IMR-90 (cell line): Measurements from ENCODE around the gene LILRB1. TPM values are rescaled to one million over a fixed set of nuclear protein-coding genes. Genes with fewer than 3 reads are reported as not detected.

ENCODE experiments used
- ATAC-seq: fragments of 200-7000 bp; cut with Tn5 transposase; 2 replicates; pipeline ENCODE4 v1.9.1; 2020; ENCODE audit warnings: low read depth, mild to moderate bottlenecking, moderate library complexity
- BruUV-seq: library from RNA; stranded (reverse); fragments of 400-500 nt; replicated peaks from 2 replicates; lab custom pipeline; 2021; lab: Mats Ljungman, UMichigan
- CTCF ChIA-PET: fragments of 300-600 bp; formaldehyde crosslinking; extraction: SDS; loops from one replicate; lab custom pipeline; 2021; ENCODE audit warnings: antibody characterized with exemption; lab: Yijun Ruan, JAX
- POLR2A ChIA-PET: fragments of 300-600 bp; sonication (Branson Sonifier 250); formaldehyde crosslinking; loops from one replicate; lab custom pipeline; 2022; ENCODE audit warnings: antibody characterized with exemption; ENCODE audit not compliant: unreplicated experiment; lab: Charles Lee
- DNase-seq: peaks from one replicate; pipeline ENCODE4 v3.0.0; 2013
- H2AFZ ChIP-seq: replicated peaks from 2 replicates; pipeline ENCODE3; 2013; ENCODE audit warnings: low read length, mild to moderate bottlenecking; ENCODE audit not compliant: poor library complexity
- H2AK5ac ChIP-seq: 2 replicates; pipeline ENCODE4 v1.6.1; 2013; ENCODE audit warnings: low read depth, low read length, inconsistent platforms
- H2AK9ac ChIP-seq: replicated peaks from 2 replicates; pipeline ENCODE3; 2013; ENCODE audit warnings: mild to moderate bottlenecking, low read depth, low read length, moderate library complexity; ENCODE audit not compliant: poor library complexity
- H2BK120ac ChIP-seq: 2 replicates; pipeline ENCODE4 v1.6.1; 2013; ENCODE audit warnings: low read depth, low read length, inconsistent platforms
- H2BK15ac ChIP-seq: 3 replicates; pipeline ENCODE4 v1.6.1; 2013; ENCODE audit warnings: low read depth, low read length, inconsistent platforms
- H2BK20ac ChIP-seq: 2 replicates; pipeline ENCODE4 v1.6.1; 2013; ENCODE audit warnings: low read depth, mild to moderate bottlenecking, inconsistent platforms, low read length, moderate library complexity
- H2BK5ac ChIP-seq: 2 replicates; pipeline ENCODE4 v1.6.1; 2013; ENCODE audit warnings: mild to moderate bottlenecking, low read depth, low read length, inconsistent platforms; ENCODE audit not compliant: poor library complexity, severe bottlenecking
- H3K14ac ChIP-seq: replicated peaks from 2 replicates; pipeline ENCODE4 v1.6.1; 2013; ENCODE audit warnings: low read depth, low read length, inconsistent platforms
- H3K18ac ChIP-seq: 2 replicates; pipeline ENCODE4 v1.6.1; 2013; ENCODE audit warnings: low read depth, low read length, control low read depth
- H3K23ac ChIP-seq: 2 replicates; pipeline ENCODE4 v1.6.1; 2013; ENCODE audit warnings: low read depth, low read length, inconsistent platforms
- H3K27ac ChIP-seq: 2 replicates; pipeline ENCODE4 v1.5.1; 2013; ENCODE audit warnings: mild to moderate bottlenecking, control low read depth, low read length; ENCODE audit not compliant: insufficient read depth
- H3K27me3 ChIP-seq: 2 replicates; pipeline ENCODE4 v1.6.1; 2013; ENCODE audit warnings: low read length; ENCODE audit not compliant: control insufficient read depth, insufficient read depth
- H3K36me3 ChIP-seq: 2 replicates; pipeline ENCODE4 v1.6.1; 2013; ENCODE audit warnings: low read length, mixed read lengths; ENCODE audit not compliant: control insufficient read depth, insufficient read depth
- H3K4ac ChIP-seq: 2 replicates; pipeline ENCODE4 v1.6.1; 2013; ENCODE audit warnings: low read depth, low read length, inconsistent platforms
- H3K4me1 ChIP-seq: 2 replicates; pipeline ENCODE4 v1.6.1; 2013; ENCODE audit warnings: low read length, mixed read lengths; ENCODE audit not compliant: control insufficient read depth, insufficient read depth
- H3K4me2 ChIP-seq: 2 replicates; pipeline ENCODE4 v1.6.1; 2013; ENCODE audit warnings: low read depth, mild to moderate bottlenecking, control low read depth, low read length, moderate library complexity
- H3K4me3 ChIP-seq: 2 replicates; pipeline ENCODE4 v1.5.1; 2013; ENCODE audit warnings: low read depth, mild to moderate bottlenecking, control low read depth, low read length, moderate library complexity; ENCODE audit not compliant: insufficient read depth
- H3K56ac ChIP-seq: 2 replicates; pipeline ENCODE4 v1.6.1; 2013; ENCODE audit warnings: low read length, inconsistent platforms; ENCODE audit not compliant: insufficient read depth; ENCODE audit errors: extremely low read depth
- H3K79me1 ChIP-seq, 2 experiments: 2 replicates each; pipeline ENCODE4 v1.6.1; 2013; ENCODE audit warnings: low read length in 2 of 2, inconsistent platforms in 1 of 2, low read depth in 1 of 2
- H3K9ac ChIP-seq: 2 replicates; pipeline ENCODE4 v1.6.1; 2013; ENCODE audit warnings: low read depth, low read length, control low read depth
- H3K9me1 ChIP-seq: 2 replicates; pipeline ENCODE4 v1.6.1; 2013; ENCODE audit warnings: low read length, inconsistent platforms; ENCODE audit not compliant: insufficient read depth
- H3K9me3 ChIP-seq: 2 replicates; pipeline ENCODE4 v1.6.1; 2013; ENCODE audit warnings: low read length; ENCODE audit not compliant: control insufficient read depth, insufficient read depth
- H4K20me1 ChIP-seq: 2 replicates; pipeline ENCODE4 v1.6.1; 2013; ENCODE audit warnings: low read length, inconsistent platforms; ENCODE audit not compliant: insufficient read depth
- H4K5ac ChIP-seq: 2 replicates; pipeline ENCODE4 v1.6.1; 2013; ENCODE audit warnings: mild to moderate bottlenecking, low read depth, low read length, control low read depth
- H4K8ac ChIP-seq, 2 experiments: 2 replicates each; pipeline ENCODE4 v1.6.1; 2013; ENCODE audit warnings: low read depth in 2 of 2, low read length in 2 of 2, control low read depth in 1 of 2, inconsistent platforms in 1 of 2
- H4K91ac ChIP-seq: 2 replicates; pipeline ENCODE4 v1.6.1; 2013; ENCODE audit warnings: low read depth, low read length, inconsistent platforms; ENCODE audit not compliant: insufficient read depth
- BHLHE40 ChIP-seq: fragments of 150-350 bp; IDR thresholded peaks from 2 replicates; pipeline ENCODE4 v1.6.1; 2016; ENCODE audit warnings: mild to moderate bottlenecking, low read depth, low read length
- CEBPB ChIP-seq: IDR thresholded peaks from 2 replicates; pipeline ENCODE4 v1.6.1; 2012; ENCODE audit warnings: low read depth, low read length, improper control_type of control experiment
- CTCF ChIP-seq: conservative IDR thresholded peaks from 2 replicates; pipeline ENCODE4 v1.5.1; 2012; ENCODE audit warnings: mild to moderate bottlenecking, low read depth, low read length, improper control_type of control experiment
- ELK1 ChIP-seq: fragments of 150-350 bp; IDR thresholded peaks from 2 replicates; pipeline ENCODE4 v1.6.1; 2016; ENCODE audit warnings: low read depth, mild to moderate bottlenecking, low read length, moderate library complexity, borderline replicate concordance
- NFE2L2 ChIP-seq: fragments of 150-350 bp; IDR thresholded peaks from 2 replicates; pipeline ENCODE4 v1.6.1; 2016; ENCODE audit warnings: low read depth, mild to moderate bottlenecking, low read length
- POLR2A ChIP-seq: IDR thresholded peaks from 2 replicates; pipeline ENCODE4 v1.6.1; 2012; ENCODE audit warnings: mild to moderate bottlenecking, low read depth, low read length
- RAD21 ChIP-seq: IDR thresholded peaks from 2 replicates; pipeline ENCODE4 v1.6.1; 2012; ENCODE audit warnings: low read length, improper control_type of control experiment
- RCOR1 ChIP-seq: IDR thresholded peaks from 2 replicates; pipeline ENCODE4 v1.6.1; 2012; ENCODE audit warnings: mild to moderate bottlenecking, low read length, improper control_type of control experiment; ENCODE audit not compliant: insufficient replicate concordance
- RFX5 ChIP-seq: IDR thresholded peaks from 2 replicates; pipeline ENCODE4 v1.8.0; 2012; ENCODE audit warnings: low read depth, mild to moderate bottlenecking, low read length, moderate library complexity
- WGBS, 2 experiments: methylation state at CpG; one replicate each; pipeline versions ENCODE4 v1.1.5 to v1.1.7; 2013; ENCODE audit warnings: missing lambda C conversion rate in 2 of 2; ENCODE audit not compliant: insufficient read length in 1 of 2; ENCODE audit errors: extremely low coverage in 2 of 2; 5-methylcytosine and 5-hydroxymethylcytosine counted together
- dilution Hi-C: fragments of 300-500 bp; cut with HindIII; formaldehyde crosslinking; loops from one replicate; pipeline ENCODE4 v1.14.3; 2018; ENCODE audit warnings: low sequenced_read_pairs; ENCODE audit not compliant: unreplicated experiment
- in situ Hi-C: fragments of 300-500 bp; cut with MboI; formaldehyde crosslinking; loops from 3 replicates; pipeline ENCODE4 v1.14.3; 2019; ENCODE audit warnings: low sequenced_read_pairs, inconsistent platforms, mixed read lengths
- intact Hi-C: fragments of 100-400 bp; cut with micrococcal nuclease; formaldehyde crosslinking; loops from 2 replicates; pipeline ENCODE4 v1.10.0; 2022
- polyA plus RNA-seq, 3 experiments: library from polyadenylated mRNA; depleted of rRNA; stranded (reverse); fragments of >200 nt; gene quantifications; 2 replicates each; pipeline ENCODE4 v1.2.3, GENCODE V29; 2012; ENCODE audit warnings: low replicate concordance in 1 of 3
- total RNA-seq: library from RNA; depleted of rRNA; stranded (reverse); fragments of >200 nt; gene quantifications from 2 replicates; pipeline ENCODE4 v1.2.3, GENCODE V29; 2012

LILRB1 gene
- total and polyA plus RNA-seq, 2 of the 4 experiments (the other 2 are of a cell fraction) = not detected

- TF ChIP-seq CTCF = no peak
Observed at GRCh38 chr19:54606891-54607784, 23.1 kb upstream of the LILRB1 start (continued).

GRCh38 chr19:54607785-54608150, 22.5 kb upstream of the LILRB1 start:
- Histone ChIP-seq H2BK5ac (no peak overlapping the region), H2BK120ac (no peak overlapping the region), H2AFZ (no peak overlapping the region), H3K36me3 (no peaks in the 10 kb centered on the region), H4K8ac (no peak overlapping the region), H3K79me1 (no peaks in the 10 kb centered on the region), H2BK20ac (no peak overlapping the region), H3K4me1 (no peaks in the 10 kb centered on the region), H3K18ac (no peak overlapping the region), H2BK15ac (no peak overlapping the region), H3K27me3 (no peaks in the 10 kb centered on the region), H3K9ac (no peak overlapping the region), H3K4me3 (no peak overlapping the region), H2AK5ac (no peak overlapping the region), H4K91ac (no peak overlapping the region), H3K23ac (no peak overlapping the region), H3K27ac (no peak overlapping the region), H4K5ac (no peak overlapping the region), H4K20me1 (no peaks in the 10 kb centered on the region), H2AK9ac (no peak overlapping the region), H3K14ac (no peak overlapping the region), H3K9me1 (no peaks in the 10 kb centered on the region), H3K4ac (no peak overlapping the region), H3K4me2 (no peak overlapping the region), H3K9me3 (peaks cover 30% of the 10 kb centered on the region), H3K56ac (no peak overlapping the region)
- dilution Hi-C loops = no loop called here
- intact Hi-C loops = no loop called here
- no CpG with 5 or more reads among the region's 5 CpGs for WGBS, 2 experiments
- ATAC-seq (no peak), DNase-seq (no peak)
- in situ Hi-C loops = no loop called here
- no TSS peak for BruUV-seq
- CTCF ChIA-PET = no interaction called here
- POLR2A ChIA-PET = no interaction called here
- TF ChIP-seq CEBPB (no peak), RFX5 (no peak), NFE2L2 (no peak), BHLHE40 (no peak), POLR2A (no peak), CTCF (no peak), RCOR1 (no peak), RAD21 (no peak), ELK1 (no peak)
